H1 (cell line): ENCODE results near the gene SMIM9. TPM values are rescaled to one million over a fixed set of nuclear protein-coding genes. Genes with fewer than 3 reads are reported as not detected.

Experiments
- EGR1 ChIP-seq: IDR thresholded peaks from 2 replicates; pipeline ENCODE4 v1.6.1; 2011; ENCODE audit warnings: low read depth, low read length, borderline replicate concordance
- POU5F1 ChIP-seq: IDR thresholded peaks from 2 replicates; pipeline ENCODE4 v1.6.1; 2011; ENCODE audit warnings: low read depth, mild to moderate bottlenecking, low read length, moderate library complexity
- polyA plus RNA-seq, 7 experiments: library from polyadenylated mRNA; depleted of rRNA in 3 of 7; stranded (reverse) in 5 of 7; unstranded in 2 of 7; fragments of >200 nt in 5 of 7; fragments of 200-250 nt in 2 of 7; gene quantifications; 1 replicate in 5 of 7; 2 replicates in 1 of 7; 4 replicates in 1 of 7; pipeline versions ENCODE4 v1.2.1 to v1.2.3, GENCODE V29; 2011 to 2013; ENCODE audit warnings: missing spikeins in 2 of 7, mixed read lengths in 2 of 7
- total RNA-seq: library from RNA; stranded (reverse); fragmentation: NEBNext Ultra II Directional; extraction: Animal tissue kit (Norgen Biotek cat#: 25700); gene quantifications from 2 replicates; pipeline ENCODE4 v1.2.1, GENCODE V29; 2021

SMIM9 gene
- total and polyA plus RNA-seq, 2 of the 8 experiments (the other 6 are each of a cell fraction or from before 2014, with no cell fraction given), result not detected

DNA sequence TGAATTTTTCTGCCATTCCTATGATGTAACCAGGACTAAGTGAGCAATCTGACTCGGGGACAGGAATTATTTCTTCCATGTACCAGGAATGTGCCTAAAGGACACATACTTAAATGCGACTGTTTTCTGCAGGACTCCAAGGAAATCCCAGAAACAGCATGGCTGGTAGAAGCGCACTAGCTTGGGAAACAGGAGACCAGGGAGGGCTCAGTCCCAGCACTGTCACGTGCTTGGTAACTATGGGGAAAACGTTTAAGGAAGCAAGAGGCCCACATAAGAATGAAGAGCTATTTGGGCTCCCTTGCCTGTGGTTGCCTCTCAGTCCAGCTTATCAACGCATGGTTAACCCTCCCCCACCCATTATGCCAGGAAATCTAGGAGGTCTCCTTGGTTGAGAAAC is 48.7 kb downstream of the SMIM9 start (continued):
- TF ChIP-seq POU5F1, result no peak
- TF ChIP-seq EGR1, result no peak
